HFF-Myc (cell line): ENCODE data around the gene ALOX5AP.

Source experiments
- DNase-seq: peaks from one replicate; pipeline ENCODE4 v3.0.0-alpha.2; 2011; ENCODE audit warnings: low read depth; ENCODE audit errors: extremely low read depth
- H3K4me3 ChIP-seq: replicated peaks from 2 replicates; pipeline ENCODE4 v1.5.1; 2011; ENCODE audit warnings: low read depth, mild to moderate bottlenecking, control low read depth, low read length
- TF ChIP-seq, protein P1 (sequence below): IDR thresholded peaks from 2 replicates; pipeline ENCODE4 v1.5.1; 2012; ENCODE audit warnings: mild to moderate bottlenecking, low read depth, low read length, control low read depth; ENCODE audit errors: missing control alignments

The ALOX5AP gene

DNA sequence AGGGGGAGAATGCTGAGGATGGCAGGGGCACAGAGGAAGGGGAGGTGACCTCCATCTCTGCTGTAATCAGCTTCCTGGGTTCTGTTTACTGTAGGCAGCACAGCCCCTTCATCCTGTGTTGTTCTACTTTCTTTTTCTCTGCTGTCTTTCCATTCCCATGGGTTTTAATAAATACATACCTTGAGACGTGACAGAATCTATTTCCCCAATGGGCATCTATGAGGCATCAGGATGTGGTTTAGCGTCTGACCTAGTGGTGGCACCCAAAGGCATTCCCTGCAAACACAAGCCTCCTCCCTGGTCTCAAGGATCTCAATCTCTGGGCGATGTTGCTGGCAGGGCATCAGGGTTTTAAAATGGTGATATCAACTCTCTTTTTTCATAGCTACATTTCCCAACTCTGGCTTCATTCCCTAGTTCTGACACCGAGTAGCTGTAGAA, 60.8 kb downstream of the ALOX5AP start:
- TF ChIP-seq, protein P1, sequence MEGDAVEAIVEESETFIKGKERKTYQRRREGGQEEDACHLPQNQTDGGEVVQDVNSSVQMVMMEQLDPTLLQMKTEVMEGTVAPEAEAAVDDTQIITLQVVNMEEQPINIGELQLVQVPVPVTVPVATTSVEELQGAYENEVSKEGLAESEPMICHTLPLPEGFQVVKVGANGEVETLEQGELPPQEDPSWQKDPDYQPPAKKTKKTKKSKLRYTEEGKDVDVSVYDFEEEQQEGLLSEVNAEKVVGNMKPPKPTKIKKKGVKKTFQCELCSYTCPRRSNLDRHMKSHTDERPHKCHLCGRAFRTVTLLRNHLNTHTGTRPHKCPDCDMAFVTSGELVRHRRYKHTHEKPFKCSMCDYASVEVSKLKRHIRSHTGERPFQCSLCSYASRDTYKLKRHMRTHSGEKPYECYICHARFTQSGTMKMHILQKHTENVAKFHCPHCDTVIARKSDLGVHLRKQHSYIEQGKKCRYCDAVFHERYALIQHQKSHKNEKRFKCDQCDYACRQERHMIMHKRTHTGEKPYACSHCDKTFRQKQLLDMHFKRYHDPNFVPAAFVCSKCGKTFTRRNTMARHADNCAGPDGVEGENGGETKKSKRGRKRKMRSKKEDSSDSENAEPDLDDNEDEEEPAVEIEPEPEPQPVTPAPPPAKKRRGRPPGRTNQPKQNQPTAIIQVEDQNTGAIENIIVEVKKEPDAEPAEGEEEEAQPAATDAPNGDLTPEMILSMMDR: no peak
- DNase-seq: no peak
- H3K4me3 ChIP-seq: no peak overlapping the region

DNA sequence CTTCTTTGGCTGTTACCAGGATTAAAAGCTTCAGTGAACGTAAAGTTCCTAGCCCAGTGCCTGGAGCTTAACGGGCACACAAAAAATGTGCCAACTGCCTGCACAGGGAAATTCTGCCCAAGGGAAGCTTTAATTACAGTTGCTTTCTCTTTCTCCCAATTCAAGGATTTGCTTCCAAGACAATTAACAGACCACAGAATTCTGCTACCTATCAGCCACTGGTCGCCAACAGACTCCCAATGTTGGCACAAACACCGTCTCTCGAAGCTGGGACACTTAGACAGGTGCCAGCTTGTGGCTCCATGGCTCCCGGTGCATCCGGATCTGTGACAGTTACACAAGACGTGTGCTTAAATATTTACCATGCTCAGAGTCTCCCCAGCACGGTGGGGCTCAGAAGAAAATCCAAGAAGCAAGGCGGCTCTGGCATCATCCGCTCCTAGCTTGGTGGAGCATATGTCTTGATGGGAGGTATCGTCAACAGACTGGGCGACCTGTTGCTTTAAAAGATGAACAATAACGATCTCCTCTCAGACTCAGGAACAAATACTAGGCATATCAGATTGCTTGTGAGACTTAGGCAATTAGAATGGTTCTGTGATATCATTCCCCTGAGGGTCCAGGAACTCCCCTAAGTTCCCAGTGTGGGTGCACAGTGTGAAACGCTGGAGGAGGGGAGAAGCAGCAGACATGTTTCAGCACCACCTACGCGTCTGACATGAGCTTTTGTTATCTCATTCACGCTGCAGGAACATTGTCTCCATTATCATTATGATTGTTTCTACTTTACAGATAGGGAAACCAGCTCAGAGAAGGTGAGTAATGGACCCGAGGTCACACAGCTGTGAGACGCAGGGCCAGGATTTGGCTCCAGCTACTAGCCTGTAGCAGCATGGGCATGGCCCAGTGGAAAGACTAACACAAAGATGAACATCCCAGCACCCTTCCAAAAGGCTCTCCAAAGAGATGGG, 61.6 kb downstream of the ALOX5AP start:
- H3K4me3 ChIP-seq: no peak overlapping the region
- TF ChIP-seq, protein P1: no peak
- DNase-seq: no peak

DNA sequence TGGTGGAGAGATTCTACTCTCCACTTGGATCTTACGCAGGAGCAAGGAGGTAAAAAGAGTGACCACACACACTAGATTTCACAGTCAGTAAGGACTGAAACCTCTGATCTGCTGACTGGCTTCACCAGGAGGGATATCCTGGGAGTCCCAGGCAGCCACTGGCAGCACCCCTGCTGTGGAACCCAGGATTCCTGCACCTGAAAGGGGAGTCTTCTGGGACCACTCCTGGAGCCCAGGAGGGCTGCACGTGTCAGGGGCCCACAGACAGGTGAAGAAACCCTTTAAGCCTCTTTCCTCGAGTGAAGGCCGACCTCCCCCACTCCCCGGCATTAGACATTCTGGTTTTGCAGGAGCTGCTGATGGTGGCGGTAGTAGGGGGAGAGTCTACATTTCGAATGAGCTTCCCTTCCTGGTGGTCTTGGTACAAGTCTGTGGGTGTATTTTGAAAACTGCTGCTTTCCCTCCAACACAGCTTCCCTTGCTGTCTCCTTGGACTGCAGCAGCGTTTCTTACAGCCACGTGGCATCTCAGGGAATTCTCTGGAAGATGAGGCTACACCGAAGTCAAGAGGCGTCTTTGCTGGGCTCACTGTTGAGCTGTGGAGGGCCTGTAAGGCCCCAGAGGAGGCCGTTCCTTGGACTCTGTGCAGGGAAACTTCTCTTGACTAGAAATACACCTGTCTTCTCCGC, 62.6 kb downstream of the ALOX5AP start:
- TF ChIP-seq, protein P1: no peak
- DNase-seq: no peak
- H3K4me3 ChIP-seq: no peak overlapping the region

DNA sequence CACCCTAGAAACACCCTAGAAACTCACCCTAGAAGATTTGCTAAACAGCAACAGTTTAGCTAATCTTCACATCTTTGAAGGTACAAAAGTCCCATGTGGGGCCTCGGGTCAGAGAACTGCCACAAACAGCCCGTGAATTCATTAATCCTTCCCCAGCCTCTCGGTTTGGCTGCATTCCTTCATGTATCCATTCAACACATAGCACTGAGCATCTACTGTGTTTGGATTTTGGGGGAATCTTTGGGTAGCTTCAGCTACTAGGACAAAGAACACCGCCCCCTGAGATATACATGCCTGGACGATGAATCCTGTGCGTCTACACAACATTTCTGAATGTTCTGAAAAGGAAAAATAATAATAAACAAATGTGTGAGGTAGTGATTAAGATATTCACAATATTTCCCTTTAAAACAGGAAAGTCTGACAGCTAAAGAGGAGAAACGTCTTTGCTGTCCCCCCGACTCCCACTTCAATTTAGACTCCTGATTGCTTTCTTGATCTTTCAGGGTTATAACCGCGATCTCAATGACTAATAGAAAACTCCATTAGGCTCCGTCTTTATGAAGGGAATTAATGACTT, 63.5 kb downstream of the ALOX5AP start:
- TF ChIP-seq, protein P1: no peak
- no peak overlapping the region for H3K4me3 ChIP-seq
- DNase-seq: no peak

DNA sequence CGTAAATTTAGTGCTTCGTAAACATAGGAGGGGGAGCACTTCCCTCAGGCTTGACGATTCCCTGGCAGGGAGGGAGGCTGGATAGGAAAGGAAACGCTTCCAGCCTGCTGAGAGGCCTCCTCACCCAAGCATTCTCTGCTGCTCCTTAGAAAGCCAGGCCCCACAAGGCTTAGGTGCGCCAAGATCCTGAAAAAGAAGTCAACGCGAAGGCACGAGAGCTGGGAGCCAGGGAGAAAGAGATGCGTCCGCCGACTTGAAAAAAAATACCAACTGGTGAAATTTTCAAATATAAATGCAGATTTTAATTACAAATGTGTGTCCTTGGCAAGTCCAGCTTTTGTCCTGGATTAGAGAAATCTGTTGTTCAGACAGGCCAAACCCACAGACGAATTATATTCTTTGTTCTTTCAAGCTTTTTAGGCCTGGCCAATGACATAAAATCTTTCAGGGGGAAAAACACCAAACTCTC, 64.0 kb downstream of the ALOX5AP start:
- no peak overlapping the region for H3K4me3 ChIP-seq
- TF ChIP-seq, protein P1: no peak
- no peak for DNase-seq

DNA sequence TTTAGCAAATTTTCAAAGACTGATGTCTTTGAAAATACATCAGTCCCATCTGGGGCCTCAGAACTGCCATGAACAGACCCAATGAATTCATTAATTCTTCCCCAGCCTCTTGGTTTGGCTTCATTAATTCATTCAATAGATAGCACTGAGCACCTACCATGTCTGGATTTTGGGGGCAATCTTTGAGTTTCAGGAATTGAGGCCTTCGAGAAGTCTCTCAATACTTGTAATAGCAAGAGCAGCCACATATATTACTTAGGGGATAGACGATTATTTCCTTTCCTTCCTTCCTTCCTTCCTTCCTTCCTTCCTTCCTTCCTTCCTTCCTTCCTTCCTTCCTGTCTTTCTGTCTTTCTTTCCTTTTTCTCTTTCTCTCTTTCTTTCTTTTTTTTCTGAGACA, 64.8 kb downstream of the ALOX5AP start:
- no peak for DNase-seq
- H3K4me3 ChIP-seq: no peak overlapping the region
- TF ChIP-seq, protein P1: no peak
